Measurements from ENCODE around the gene SLAIN2.

The SLAIN2 gene

GRCh38 chr4:48396043-48396442 is 54.7 kb downstream of the SLAIN2 start:
- Mint-ChIP-seq H3K27me3 (ENCODE audit: low read depth) (no peaks in the 10 kb centered on the region), H3K4me1 (no peaks in the 10 kb centered on the region), H3K27ac (no peak overlapping the region), H3K9me3 (peaks cover 27% of the 10 kb centered on the region), H3K36me3 (ENCODE audit: low read depth) (peaks cover 84% of the 10 kb centered on the region), H3K4me3 (no peak overlapping the region)
- no peak for TF ChIP-seq CTCF (IDR thresholded peaks at IDR 0.05; ENCODE audit: unreplicated experiment in 3 of 3)

- no peaks in the 10 kb centered on the region for H3K27me3 Mint-ChIP-seq (ENCODE audit: low read depth)
- H3K4me3 Mint-ChIP-seq = no peak overlapping the region
- TF ChIP-seq CTCF (IDR thresholded peaks at IDR 0.05; ENCODE audit: unreplicated experiment in 3 of 3) = no peak
- peaks cover 23% of the 10 kb centered on the region for H3K9me3 Mint-ChIP-seq
- no peaks in the 10 kb centered on the region for H3K4me1 Mint-ChIP-seq
- no peak overlapping the region for H3K27ac Mint-ChIP-seq
- peaks cover 88% of the 10 kb centered on the region for H3K36me3 Mint-ChIP-seq (ENCODE audit: low read depth)
Measured at GRCh38 chr4:48400416-48400815, 59.1 kb downstream of the SLAIN2 start.

- no peak for TF ChIP-seq CTCF (IDR thresholded peaks at IDR 0.05; ENCODE audit: unreplicated experiment in 3 of 3)
- no peaks in the 10 kb centered on the region for H3K27me3 Mint-ChIP-seq (ENCODE audit: low read depth)
- peaks cover 74% of the 10 kb centered on the region for H3K36me3 Mint-ChIP-seq (ENCODE audit: low read depth)
- H3K27ac Mint-ChIP-seq = no peak overlapping the region
- H3K4me3 Mint-ChIP-seq = no peak overlapping the region
- H3K4me1 Mint-ChIP-seq = no peaks in the 10 kb centered on the region
- H3K9me3 Mint-ChIP-seq = peaks cover 8% of the 10 kb centered on the region
Measured at GRCh38 chr4:48403358-48403757, 62.0 kb downstream of the SLAIN2 start.

- no peak overlapping the region for H3K4me3 Mint-ChIP-seq
- no peak for TF ChIP-seq CTCF (IDR thresholded peaks at IDR 0.05; ENCODE audit: unreplicated experiment in 3 of 3)
- no peak overlapping the region for H3K27ac Mint-ChIP-seq
- H3K36me3 Mint-ChIP-seq (ENCODE audit: low read depth) = peaks cover 71% of the 10 kb centered on the region
- H3K9me3 Mint-ChIP-seq = peaks cover 8% of the 10 kb centered on the region
- H3K4me1 Mint-ChIP-seq = no peaks in the 10 kb centered on the region
- no peaks in the 10 kb centered on the region for H3K27me3 Mint-ChIP-seq (ENCODE audit: low read depth)
Measured at GRCh38 chr4:48403779-48404178, 62.5 kb downstream of the SLAIN2 start.

- no peaks in the 10 kb centered on the region for H3K4me1 Mint-ChIP-seq
- no peak overlapping the region for H3K27ac Mint-ChIP-seq
- no peak for TF ChIP-seq CTCF (IDR thresholded peaks at IDR 0.05; ENCODE audit: unreplicated experiment in 3 of 3)
- no peak overlapping the region for H3K4me3 Mint-ChIP-seq
- no peaks in the 10 kb centered on the region for H3K27me3 Mint-ChIP-seq (ENCODE audit: low read depth)
- H3K36me3 Mint-ChIP-seq (ENCODE audit: low read depth) = peaks cover 72% of the 10 kb centered on the region
- peaks cover under 1% of the 10 kb centered on the region for H3K9me3 Mint-ChIP-seq
Measured at GRCh38 chr4:48405924-48406323, 64.6 kb downstream of the SLAIN2 start.

- H3K4me1 Mint-ChIP-seq = no peaks in the 10 kb centered on the region
- H3K9me3 Mint-ChIP-seq = no peaks in the 10 kb centered on the region
Measured at GRCh38 chr4:48409203-48409602, 67.9 kb downstream of the SLAIN2 start.

More at GRCh38 chr4:48409203-48409602, 67.9 kb downstream of the SLAIN2 start:
- no peak overlapping the region for H3K4me3 Mint-ChIP-seq
- H3K36me3 Mint-ChIP-seq (ENCODE audit: low read depth) = peaks cover 65% of the 10 kb centered on the region
- no peaks in the 10 kb centered on the region for H3K27me3 Mint-ChIP-seq (ENCODE audit: low read depth)
- no peak overlapping the region for H3K27ac Mint-ChIP-seq
- TF ChIP-seq CTCF (IDR thresholded peaks at IDR 0.05; ENCODE audit: unreplicated experiment in 3 of 3) = no peak

Data from nephron (organoid).